Cardiac muscle cell (in vitro differentiated cells and primary cell): ENCODE data around the gene FAM107B. TPM values are rescaled to one million over a fixed set of nuclear protein-coding genes. Genes with fewer than 3 reads are reported as not detected.
"Not testable (repeated sequence)": the region's sequence is repeated elsewhere in the genome, so short reads cannot be mapped to it uniquely, and the experiment has no call there.

Experiments used
- DNase-seq, 2 donors: peaks; one replicate each; pipeline versions ENCODE4 v3.0.0 to v3.0.0-alpha.2; 2010 to 2017; ENCODE audit warnings: low read depth in 1 of 2, low spot score in 1 of 2
- H3K27ac ChIP-seq: fragments of 200-600 bp; sonication (generic); 2 replicates; pipeline ENCODE4 v1.5.1; 2016
- H3K27me3 ChIP-seq: fragments of 200-600 bp; sonication (generic); 2 replicates; pipeline ENCODE4 v1.6.0; 2016; ENCODE audit warnings: control low read depth
- H3K36me3 ChIP-seq: fragments of 200-600 bp; sonication (generic); 2 replicates; pipeline ENCODE4 v1.5.1; 2016; ENCODE audit warnings: control low read depth
- H3K4me1 ChIP-seq: fragments of 200-600 bp; sonication (generic); 2 replicates; pipeline ENCODE4 v1.8.1; 2017; ENCODE audit warnings: low read depth, mild to moderate bottlenecking, mixed run types
- H3K4me3 ChIP-seq: fragments of 200-600 bp; sonication (generic); 2 replicates; pipeline ENCODE4 v1.5.1; 2016; ENCODE audit warnings: mild to moderate bottlenecking
- H3K9me3 ChIP-seq: fragments of 200-600 bp; sonication (generic); 2 replicates; pipeline ENCODE4 v1.5.1; 2017; ENCODE audit warnings: low read depth, mild to moderate bottlenecking, control low read depth
- CTCF ChIP-seq: IDR thresholded peaks from 2 replicates; pipeline ENCODE4 v1.5.1; 2012; ENCODE audit warnings: low read depth, mild to moderate bottlenecking, low read length
- polyA plus RNA-seq: library from polyadenylated mRNA; unstranded; fragments of >200 nt; fragmentation: Nextera tagmentation; extraction: Ambion mirVana; gene quantifications from 2 replicates; pipeline ENCODE4 v1.2.1, GENCODE V29; 2016
- total RNA-seq: library from RNA; depleted of rRNA; stranded (reverse); fragments of >200 nt; gene quantifications from 2 replicates; pipeline ENCODE4 v1.2.3, GENCODE V29; 2016

Gene FAM107B
- total and polyA plus RNA-seq, 2 experiments from 2014 or later, result 6.0 to 9.6 TPM

- no peaks in the 10 kb centered on the region for H3K36me3 ChIP-seq
- no peak for TF ChIP-seq CTCF
Measured at GRCh38 chr10:14594878-14595525, 179.7 kb downstream of the FAM107B start.

GRCh38 chr10:14593806-14594205, 180.9 kb downstream of the FAM107B start:
- no peak overlapping the region for H3K4me3 ChIP-seq
- H3K4me1 ChIP-seq, result no peaks in the 10 kb centered on the region
- no peak for DNase-seq
- H3K9me3 ChIP-seq, result no peaks in the 10 kb centered on the region
- no peak overlapping the region for H3K27ac ChIP-seq
- no peak for TF ChIP-seq CTCF
- no peaks in the 10 kb centered on the region for H3K36me3 ChIP-seq
- H3K27me3 ChIP-seq, result no peaks in the 10 kb centered on the region

More at GRCh38 chr10:14594878-14595525, 179.7 kb downstream of the FAM107B start:
- no peaks in the 10 kb centered on the region for H3K27me3 ChIP-seq
- no peaks in the 10 kb centered on the region for H3K9me3 ChIP-seq
- no peak for DNase-seq
- H3K4me3 ChIP-seq, result no peak overlapping the region
- H3K4me1 ChIP-seq, result no peaks in the 10 kb centered on the region
- H3K27ac ChIP-seq, result no peak overlapping the region

- no peaks in the 10 kb centered on the region for H3K4me1 ChIP-seq
- H3K9me3 ChIP-seq, result no peaks in the 10 kb centered on the region
- H3K27ac ChIP-seq, result no peak overlapping the region
- no peak overlapping the region for H3K4me3 ChIP-seq
- no peaks in the 10 kb centered on the region for H3K36me3 ChIP-seq
- DNase-seq, result no peak
- no peaks in the 10 kb centered on the region for H3K27me3 ChIP-seq
- no peak for TF ChIP-seq CTCF
Measured at GRCh38 chr10:14592566-14592965, 182.1 kb downstream of the FAM107B start.

GRCh38 chr10:14592026-14592425, 182.7 kb downstream of the FAM107B start:
- H3K27ac ChIP-seq, result no peak overlapping the region
- no peaks in the 10 kb centered on the region for H3K4me1 ChIP-seq
- H3K4me3 ChIP-seq, result no peak overlapping the region
- no peak for TF ChIP-seq CTCF
- H3K36me3 ChIP-seq, result no peaks in the 10 kb centered on the region
- no peak for DNase-seq
- H3K9me3 ChIP-seq, result no peaks in the 10 kb centered on the region
- no peaks in the 10 kb centered on the region for H3K27me3 ChIP-seq

- H3K27ac ChIP-seq, H3K36me3 ChIP-seq, H3K4me1 ChIP-seq, H3K9me3 ChIP-seq, H3K27me3 ChIP-seq, DNase-seq, H3K4me3 ChIP-seq: not testable (repeated sequence)
Measured at GRCh38 chr10:14588938-14589294, 185.8 kb downstream of the FAM107B start.

GRCh38 chr10:14588084-14588937, 186.4 kb downstream of the FAM107B start:
- H3K27me3 ChIP-seq, result no peaks in the 10 kb centered on the region
- no peak overlapping the region for H3K4me3 ChIP-seq
- no peak for TF ChIP-seq CTCF
- no peak overlapping the region for H3K27ac ChIP-seq
- peak in 1 of 2 donors; percentile 76 for DNase-seq
- H3K36me3 ChIP-seq, result no peaks in the 10 kb centered on the region
- H3K4me1 ChIP-seq, result no peaks in the 10 kb centered on the region
- H3K9me3 ChIP-seq, result no peaks in the 10 kb centered on the region
